A172 (cell line): ENCODE results near the gene AP2S1. TPM values are rescaled to one million over a fixed set of nuclear protein-coding genes. Genes with fewer than 3 reads are reported as not detected.
"Not testable (repeated sequence)": the region's sequence is repeated elsewhere in the genome, so short reads cannot be mapped to it uniquely, and the experiment has no call there.

Experiments used
- DNase-seq: peaks from one replicate; pipeline ENCODE4 v3.0.0-alpha.2; 2015; ENCODE audit warnings: low spot score
- total RNA-seq: library from RNA; depleted of rRNA; stranded (reverse); fragments of >200 nt; shearing (Covaris generic); gene quantifications from 2 replicates; pipeline ENCODE4 v1.2.3, GENCODE V29; 2014; rRNA removed

AP2S1 gene
- total RNA-seq, result 141 and 186 TPM in 2 replicates

DNA sequence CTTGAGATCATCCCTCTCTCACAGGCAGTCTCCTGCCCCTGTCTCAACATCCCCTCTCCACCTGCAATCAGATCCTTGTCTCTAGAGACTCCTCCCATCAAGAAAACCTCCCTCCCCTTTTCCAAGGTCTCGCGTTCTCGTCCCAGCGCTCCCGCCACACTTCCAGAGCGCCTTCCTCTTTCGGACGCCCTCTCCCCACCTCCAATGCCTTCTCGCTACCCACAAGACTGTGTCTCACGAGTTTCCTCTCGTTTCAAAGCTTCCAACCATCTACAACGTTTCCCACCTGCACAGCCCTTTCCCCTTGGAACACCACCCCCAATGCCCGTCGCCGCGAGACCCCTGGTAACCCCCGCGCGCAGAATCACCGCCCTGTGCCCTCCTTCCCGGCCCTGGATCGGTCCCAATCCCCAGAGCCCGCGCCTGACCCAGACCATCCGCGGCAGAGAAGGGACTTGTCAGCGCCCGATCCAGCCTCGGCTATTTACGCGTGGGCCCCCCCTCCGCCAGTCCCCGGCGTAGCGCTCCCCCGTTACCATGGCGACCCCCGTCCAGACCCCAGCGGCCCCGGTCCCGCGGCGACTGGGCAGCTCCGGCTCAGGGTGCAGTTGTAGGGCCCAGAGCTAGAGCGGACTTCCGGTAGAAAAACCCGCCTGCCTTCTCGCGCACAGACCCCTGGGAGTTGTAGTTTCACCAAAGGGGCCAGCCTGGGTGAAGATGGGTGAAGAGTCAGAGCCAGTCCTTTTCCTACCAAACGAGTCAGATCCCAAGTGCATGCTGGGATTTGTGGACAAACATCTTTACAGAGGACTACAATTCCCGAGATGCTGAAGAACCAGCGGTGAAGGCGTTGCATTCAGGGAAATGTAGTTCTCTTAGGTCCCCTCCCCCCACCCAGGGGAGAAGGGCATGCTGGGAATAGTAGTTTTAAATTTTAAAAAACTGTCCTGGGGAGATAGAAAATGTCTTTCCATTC lies at the start of gene AP2S1:
Gene AP2S1 (minus strand): TSS at position 619 of the 976 bp plus-strand sequence. CDS start 80 bp downstream, at position 539.
- DNase-seq, result peak; percentile 96

DNA sequence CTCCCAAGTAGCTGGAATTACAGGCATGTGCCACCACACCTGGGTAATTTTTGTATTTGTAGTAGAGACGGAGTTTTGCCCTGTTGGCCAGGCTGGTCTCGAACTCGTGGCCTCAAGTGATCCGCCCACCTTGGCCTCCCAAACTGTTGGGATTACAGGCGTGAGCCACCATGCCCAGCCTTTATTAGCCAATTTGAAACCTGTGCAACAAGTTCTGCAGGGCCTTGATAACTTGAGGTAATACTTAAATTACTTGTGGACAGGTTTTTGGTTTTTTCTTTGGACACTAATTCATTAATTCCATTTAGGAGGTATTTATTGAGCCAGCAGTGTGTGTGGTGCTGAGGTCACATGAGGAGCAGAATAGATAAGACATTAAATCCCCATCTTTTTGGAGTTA lies 49.7 kb upstream of the AP2S1 start:
- DNase-seq, result no peak

DNA sequence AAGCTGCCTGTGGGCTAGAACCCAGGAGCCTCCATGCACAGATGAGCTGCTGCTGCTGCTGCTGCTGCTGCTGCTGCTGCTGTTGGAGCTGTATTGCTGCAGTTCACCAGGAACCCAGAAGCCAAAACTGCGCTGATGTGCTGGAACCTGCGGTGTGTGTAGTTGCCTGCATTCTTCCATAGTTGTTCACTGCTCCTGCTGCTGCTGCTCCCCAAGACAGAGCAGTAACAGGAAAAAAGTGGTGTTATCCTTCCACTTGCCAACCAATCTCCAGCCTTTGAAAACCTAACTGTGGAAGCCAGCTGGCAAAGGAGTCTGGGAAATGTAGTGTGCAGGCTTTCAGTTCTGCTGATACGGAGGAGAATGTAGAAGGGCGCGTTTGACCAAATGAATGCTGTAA lies 48.1 kb upstream of the AP2S1 start:
- DNase-seq, result no peak

DNA sequence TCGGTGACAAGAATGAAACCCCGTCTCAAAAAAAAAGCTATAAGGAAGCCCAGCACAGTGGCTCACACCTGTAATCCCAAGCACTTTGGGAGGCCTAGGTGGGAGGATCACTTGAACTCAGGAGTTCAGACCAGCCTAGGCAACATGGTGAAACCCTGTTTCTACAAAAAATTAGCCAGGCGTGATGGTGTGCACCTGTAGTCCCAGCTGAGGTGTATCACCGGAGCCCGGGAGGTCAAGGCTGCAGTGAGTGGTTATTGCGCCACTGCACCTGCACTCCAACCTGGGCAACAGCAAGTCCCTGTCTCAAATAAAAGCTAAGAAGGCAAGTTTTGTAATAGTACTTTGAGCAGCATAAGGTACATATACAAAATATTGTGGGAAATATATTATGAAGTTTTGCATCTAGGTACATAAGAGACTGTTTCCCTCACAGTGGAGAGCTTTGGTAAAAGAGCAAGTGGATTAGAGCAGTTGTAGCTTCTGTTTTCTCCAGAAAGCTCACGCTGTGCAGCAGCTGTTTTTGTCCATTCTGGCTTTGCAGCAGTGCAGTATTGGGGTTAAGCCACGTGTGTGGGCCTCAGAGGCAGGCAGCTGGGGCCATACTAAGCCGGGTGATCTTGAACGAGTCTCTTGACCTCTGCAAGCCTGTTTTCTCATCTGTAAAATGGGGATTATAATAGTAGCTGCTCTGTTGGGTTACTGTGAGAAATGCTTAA lies 45.6 kb upstream of the AP2S1 start:
- DNase-seq, result no peak

DNA sequence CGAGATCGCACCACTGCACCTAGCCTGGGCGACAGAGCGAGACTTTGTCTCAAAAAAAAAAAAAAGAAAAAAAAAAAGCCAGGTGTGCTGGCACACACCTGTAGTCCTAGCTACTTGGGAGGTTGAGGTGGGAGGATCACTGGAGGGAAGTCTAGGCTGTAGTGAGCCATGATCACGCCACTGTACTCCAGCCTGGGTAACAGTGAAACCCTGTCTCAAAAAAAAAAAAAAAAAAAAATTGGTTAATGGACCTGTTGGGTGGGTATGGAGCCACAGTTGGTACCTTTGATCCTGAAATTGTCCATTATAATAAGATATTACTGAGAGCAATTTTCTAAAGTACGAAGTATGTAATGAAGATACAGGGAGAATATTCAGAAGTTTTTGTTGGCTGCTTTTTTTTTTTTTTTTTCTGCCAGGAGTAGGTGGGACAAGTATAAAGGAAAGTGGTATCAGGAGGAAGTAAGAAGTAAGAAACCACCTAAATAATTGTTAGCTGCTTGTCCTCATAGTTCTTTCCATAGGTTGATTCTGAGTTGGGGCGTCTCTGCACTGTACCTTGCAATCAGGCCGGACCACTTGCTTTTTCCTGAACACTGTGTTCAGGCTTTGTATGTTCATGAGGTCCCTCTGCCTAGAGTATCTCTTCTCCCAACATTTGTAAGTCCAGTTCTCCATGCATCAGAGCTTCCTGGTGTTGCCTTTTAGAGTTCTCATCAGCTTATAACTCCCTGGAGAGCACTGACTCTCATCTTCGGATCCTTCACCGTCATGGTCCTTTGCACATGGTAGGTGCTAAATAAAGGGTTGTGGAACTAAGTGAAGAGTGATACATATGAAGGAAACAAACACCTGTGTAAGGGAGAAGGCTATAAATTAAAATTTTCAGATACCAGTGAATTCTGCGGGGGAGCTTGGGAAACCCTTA lies 41.9 kb upstream of the AP2S1 start:
- no peak for DNase-seq

DNA sequence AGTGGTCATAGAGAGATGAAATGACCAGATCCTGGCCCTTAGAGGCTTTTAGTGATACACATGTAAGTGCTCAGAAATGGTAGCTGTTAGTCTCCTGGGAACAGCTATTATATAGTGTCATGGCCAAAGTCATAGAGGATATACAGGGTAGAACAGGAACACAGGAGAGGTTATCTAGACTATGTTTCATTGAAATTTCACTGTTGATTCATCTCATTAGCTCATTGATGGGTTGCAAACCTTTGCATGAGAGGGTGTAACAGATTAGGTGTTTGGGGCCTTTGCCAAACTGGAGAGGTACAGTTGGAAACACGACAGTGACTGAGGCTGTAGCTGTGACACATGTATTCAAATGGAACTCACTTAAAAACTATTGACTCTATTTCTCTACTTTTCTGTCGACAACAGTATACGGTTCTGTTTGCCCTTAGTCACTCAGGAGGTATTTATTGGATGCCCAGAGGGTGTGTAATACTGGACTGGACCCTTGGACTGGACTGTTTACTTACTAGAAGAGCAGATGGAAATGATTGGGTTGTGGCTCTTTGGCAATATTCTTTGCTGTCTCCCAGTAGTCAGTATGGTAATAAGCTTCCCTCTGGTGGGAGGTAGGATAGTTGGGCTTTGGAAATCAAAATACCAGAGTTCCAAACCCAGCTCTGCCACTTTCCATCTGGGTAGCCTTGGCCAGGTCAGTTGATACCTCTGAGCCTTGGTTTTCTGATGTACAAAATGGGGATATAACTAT lies 40.0 kb upstream of the AP2S1 start:
- DNase-seq, result no peak

DNA sequence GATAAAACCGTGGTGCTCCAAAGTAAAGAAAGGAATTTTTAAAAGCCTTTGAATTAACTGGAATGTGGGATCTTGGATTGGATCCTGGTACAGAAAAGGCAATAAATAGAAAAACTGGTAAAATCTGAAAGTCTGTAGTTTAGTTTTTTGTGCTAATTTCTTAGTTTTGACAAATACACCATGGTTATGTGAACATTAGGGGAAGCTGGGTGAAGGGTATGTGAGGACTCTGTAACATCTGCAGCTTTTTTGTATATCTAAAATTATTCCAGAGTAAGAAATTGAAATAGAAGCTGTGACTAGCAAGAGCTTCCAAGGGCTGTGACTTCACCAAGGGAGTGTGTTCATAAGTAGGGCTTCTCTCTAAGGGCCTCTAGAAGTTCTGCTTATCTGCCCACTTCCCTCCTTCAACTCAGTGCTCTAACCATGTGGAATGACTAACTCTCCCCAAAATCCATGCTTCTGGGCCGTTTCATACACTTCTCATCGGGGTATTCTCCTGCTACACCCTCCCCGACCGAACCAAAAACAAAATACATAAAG lies 36.7 kb upstream of the AP2S1 start:
- no peak for DNase-seq

DNA sequence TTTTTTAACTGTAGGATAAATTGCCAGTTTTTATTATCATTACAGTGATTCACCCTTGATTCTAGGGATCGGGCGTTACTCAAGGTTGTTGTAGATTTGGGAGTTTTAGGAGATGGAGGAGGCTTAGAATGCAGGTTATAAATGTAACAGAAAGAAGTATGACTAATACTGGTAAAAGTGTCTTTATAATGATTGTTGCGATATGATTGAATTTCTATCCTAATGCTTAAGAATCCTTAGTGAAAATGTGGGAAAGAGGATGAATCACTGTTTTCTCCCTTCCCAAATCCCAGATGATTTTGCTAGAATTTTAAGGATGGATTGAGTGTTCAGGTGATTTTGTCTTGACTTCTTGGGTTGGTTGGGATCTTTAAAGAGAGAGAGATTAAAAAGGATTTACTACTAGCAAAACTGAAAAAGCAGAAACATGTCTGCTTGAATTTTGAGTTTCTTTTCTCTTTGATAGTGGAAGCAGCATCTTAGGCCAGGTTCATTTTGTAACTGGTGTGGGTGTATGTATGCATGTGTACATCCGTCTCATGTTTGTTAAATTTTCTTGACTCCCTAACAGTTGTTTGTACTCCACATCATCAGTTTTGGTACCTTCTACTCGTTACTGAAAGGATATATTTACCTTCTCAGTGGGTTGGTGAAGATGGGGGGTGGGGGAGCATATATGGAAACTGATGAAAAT lies 36.0 kb upstream of the AP2S1 start:
- DNase-seq, result peak; percentile 25

DNA sequence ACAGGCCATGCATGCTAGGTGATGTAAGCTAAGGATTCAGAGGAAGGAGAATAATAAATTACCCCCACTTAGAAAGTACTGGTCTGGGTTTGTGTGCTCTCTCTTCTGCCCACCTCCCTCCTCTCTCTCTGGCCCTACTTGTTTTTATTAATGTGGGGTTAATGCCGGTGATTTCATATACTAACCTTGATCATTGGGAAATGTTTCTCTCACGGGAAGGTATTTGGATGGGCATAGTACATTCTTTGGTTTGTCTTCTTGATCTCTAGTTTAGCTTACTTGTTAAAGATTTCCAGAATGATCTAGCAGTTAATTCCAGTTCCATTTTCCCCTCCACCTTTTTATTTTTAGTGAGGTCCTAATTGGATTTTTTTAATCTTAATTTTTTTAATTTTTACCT lies 34.8 kb upstream of the AP2S1 start:
- no peak for DNase-seq

DNA sequence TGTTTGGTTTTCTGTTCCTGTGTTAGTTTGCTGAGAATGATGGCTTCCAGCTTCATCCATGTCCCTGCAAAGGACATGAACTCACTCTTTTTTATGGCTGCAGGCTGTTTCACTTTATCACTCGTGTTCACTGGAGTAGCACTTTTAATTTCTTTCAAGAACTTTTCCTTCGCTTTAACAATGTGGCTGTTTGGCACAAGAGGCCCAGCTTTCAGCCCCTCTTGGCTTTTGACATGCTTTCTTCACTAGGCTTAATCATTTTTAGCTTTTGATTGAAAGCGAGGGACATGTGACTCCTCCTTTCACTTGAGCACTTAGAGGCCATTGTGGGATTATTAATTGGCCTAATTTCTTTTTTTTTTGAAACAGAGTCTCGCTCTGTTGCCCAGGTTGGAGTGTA lies 32.1 kb upstream of the AP2S1 start:
- DNase-seq, result not testable (repeated sequence)

DNA sequence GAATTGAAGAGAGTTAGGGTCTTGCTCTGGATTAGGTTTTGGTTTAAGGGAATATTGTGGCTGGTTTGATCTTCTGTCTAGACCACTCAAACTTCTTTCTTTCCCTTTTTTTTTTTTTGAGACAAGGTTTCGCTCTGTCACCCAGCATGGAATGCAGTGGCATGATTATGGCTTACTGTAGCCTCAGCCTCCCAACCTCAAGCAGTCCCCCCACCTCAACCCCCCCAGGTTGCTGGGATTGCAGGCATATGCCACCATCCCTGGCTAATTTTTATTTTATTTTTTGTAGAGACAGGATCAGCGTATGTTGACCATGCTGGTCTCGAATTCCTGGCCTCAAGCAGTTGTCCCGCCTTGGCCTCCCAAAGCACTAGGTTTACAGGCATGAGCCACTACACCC lies 31.4 kb upstream of the AP2S1 start:
- no peak for DNase-seq

DNA sequence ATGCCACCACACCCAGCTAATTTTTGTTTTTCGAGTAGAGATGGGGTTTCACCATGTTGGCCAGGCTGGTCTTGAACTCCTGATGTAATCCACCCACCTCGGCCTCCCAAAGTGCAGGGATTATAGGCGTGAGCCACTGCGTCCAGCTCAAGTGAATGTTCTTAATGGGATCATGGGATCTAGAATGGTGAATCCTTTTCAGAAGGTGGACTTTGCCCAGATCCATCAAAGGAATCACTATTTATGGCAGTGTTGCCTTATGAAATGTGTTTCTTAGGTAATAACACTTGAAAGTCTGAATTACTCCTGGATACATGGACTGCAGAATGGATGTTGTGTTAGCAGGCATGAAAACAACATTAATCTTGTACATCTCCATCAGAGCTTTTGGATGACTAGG lies 30.4 kb upstream of the AP2S1 start:
- DNase-seq, result no peak

DNA sequence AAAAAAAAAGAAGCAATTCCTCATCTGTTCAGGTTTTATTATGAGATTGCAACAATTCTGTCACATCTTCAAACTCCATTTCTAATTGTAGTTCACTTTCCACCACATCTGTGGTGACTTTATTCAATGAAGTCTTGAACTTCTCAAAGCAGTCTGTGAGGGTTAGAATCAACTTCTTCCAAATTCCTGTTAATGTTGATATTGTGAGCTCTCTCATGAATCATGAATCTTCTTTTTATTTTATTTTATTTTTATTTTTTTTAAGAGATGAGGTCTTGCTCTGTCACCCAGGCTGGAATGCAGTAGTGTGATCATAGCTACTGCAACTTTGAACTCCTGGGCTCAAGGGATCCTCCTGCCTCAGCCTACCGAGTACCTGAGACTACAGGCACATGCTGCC lies 29.8 kb upstream of the AP2S1 start:
- no peak for DNase-seq

DNA sequence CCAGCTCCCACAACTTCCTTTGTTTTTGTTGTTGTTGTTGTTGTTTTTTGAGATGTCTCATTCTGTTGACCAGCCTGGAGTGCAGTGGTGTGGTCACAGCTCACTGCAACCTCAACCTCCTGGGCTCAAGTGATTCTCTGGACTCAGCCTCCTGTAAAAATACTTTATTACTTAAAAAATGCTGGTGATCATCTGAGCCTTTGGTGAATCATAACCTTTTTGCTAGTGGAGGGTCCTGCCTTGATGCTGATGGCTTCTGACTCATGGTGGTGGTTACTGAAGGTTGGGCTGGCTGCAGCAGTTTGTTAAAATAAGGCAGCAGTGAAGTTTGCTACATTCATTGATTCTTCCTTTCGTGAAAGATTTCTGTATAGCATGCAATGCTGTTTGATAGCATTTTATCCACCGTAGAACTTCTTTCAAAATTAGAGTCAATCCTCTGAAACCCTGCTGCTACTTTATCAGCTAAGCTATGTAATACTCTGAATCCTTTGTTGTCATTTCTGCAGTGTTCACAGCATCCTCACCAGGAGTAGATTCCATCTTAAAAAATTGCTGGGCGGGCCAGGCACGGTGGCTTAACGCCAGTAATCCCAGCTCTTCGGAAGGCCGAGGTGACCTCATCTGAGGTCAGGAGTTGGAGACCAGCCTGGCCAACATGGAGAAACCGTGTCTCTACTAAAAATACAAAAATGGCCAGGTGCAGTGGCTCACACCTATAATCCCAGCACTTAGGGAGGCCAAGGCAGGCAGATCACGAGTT lies 28.1 kb upstream of the AP2S1 start:
- DNase-seq, result peak; percentile 84

DNA sequence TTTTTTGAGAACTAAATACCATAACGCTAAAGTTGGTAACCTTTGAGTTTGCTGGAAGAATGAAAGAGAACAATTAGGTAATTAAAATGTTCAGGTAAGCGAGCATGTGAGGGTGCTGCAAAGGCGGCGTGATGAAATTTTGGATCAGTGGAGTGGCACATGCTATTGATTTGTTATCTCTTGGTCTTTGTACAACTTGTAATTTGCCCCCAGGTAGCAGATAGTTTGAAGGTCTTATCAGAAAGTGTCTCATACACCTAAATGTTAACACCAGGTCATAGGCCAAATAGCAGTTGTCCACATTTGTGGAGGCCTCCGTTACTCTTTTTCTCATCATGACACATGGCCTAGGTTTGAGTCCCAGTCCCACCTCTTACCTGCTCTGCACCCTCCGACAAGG lies 25.0 kb upstream of the AP2S1 start:
- DNase-seq, result no peak

DNA sequence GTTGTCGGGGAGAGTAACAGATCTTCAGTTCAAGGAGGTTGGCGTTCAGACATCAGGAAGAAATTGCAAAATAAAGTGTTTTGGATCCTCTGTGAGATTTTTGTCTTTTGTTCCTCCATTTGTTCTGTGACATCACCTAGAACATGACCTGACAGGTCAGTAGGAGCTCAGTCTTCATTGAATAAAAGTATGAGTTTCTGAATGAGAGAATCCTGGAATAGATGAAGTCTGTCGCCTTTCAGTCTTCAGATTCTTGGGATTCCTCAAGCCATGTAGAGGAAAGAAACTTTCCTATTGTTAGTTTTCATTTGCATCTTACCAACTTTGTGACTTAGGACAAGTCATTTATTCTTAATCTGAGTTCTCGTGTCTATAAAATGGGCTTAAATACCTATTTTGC lies 24.6 kb upstream of the AP2S1 start:
- DNase-seq, result no peak

DNA sequence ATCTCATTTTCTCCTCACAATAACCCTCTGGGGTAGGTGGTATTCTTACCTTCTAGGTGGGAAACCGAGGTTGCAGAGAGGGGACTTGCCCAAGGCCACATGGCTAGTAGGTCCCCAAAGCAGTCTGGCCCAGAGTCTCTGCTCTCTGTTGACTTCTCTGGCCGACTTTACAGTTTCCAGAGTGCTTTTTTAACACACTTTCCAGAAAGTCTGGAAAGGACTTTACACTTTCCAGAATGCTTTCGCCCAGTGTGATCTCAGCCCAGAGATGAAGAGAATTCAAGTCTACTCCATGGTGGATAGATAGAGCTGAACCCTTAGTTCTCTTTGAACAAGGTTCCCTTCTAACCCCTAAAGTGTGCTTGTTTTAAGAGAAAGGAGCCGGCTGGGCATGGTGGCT lies 22.3 kb upstream of the AP2S1 start:
- DNase-seq, result no peak

DNA sequence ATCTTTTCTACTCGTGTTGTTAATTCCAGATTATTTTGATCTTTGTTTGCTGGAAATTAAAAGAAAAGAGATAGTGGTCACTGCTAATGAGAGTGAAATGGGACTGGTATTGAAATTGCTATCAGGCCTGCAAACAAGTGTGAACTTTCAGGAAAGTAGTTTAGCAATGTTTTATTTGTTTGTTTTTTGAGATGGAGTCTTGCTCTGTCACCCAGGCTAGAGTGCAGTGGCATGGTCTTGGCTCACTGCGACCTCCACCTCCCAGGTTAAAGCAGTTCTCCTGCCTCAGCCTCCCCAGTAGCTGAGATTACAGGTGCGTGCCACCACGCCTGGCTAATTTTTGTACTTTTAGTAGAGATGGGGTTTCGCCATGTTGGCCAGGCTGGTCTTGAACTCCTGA lies 20.5 kb upstream of the AP2S1 start:
- DNase-seq, result not testable (repeated sequence)

DNA sequence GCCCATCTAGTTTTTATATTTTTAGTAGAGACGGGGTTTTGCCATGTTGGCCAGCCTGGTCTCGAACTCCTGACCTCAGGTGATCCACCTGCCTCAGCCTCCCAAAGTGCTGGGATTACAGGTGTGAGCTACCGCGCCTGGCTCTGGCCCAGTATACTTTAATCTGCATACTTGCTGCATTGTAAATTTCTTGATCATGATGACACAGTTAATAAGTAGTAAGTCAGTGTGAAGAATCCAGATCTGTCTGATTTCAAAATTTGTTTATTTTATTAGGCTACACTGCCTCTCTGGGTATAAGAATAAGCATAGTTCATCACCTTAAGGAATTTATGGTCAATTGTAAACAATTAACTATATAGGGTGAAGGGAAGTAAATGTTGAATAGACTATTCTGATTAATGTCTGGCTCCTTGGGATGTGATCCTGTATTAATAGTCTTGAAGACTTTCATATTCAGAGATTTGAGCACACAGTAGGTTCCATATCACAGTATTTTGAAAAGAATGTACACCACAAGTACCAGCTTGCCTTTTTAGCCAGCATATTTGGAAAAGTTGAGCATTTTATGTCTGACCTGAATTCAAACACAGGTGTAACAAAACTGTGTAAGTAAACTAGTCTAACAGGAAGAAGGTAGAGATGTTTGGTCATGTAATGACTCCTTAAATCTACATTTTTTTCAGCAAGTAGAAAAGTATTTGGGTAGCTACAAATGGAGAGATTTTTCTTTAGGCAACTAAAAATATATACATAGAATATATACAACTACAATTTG lies 17.6 kb upstream of the AP2S1 start:
- no peak for DNase-seq
